Adipocyte (in vitro differentiated cells): ENCODE measurements around the gene GOLGA6A.

Experiments used
- DNase-seq: peaks from one replicate; pipeline ENCODE4 v3.0.0-alpha.2; 2015; ENCODE audit warnings: low read depth
- H3K27me3 ChIP-seq: replicated peaks from 2 replicates; pipeline ENCODE4 v1.7.0; 2013; ENCODE audit warnings: mild to moderate bottlenecking, low read length, moderate library complexity; ENCODE audit not compliant: control insufficient read depth, insufficient read depth
- H3K36me3 ChIP-seq: 2 replicates; pipeline ENCODE4 v1.7.0; 2013; ENCODE audit warnings: low read length, mild to moderate bottlenecking, moderate library complexity; ENCODE audit not compliant: control insufficient read depth, insufficient read depth, severe bottlenecking
- H3K4me1 ChIP-seq: 2 replicates; pipeline ENCODE4 v1.7.0; 2013; ENCODE audit warnings: mild to moderate bottlenecking, low read length, moderate library complexity; ENCODE audit not compliant: control insufficient read depth, insufficient read depth
- H3K4me3 ChIP-seq: 2 replicates; pipeline ENCODE4 v1.7.0; 2013; ENCODE audit warnings: mild to moderate bottlenecking, low read length, moderate library complexity
- H3K9ac ChIP-seq: 2 replicates; pipeline ENCODE4 v1.7.0; 2013; ENCODE audit warnings: mild to moderate bottlenecking, low read length, moderate library complexity
- H3K9me3 ChIP-seq: 2 replicates; pipeline ENCODE4 v1.7.0; 2013; ENCODE audit warnings: mild to moderate bottlenecking, low read length, moderate library complexity; ENCODE audit not compliant: control insufficient read depth

GOLGA6A gene

GRCh38 chr15:74040109-74040850 lies 42.1 kb downstream of the GOLGA6A start:
- Histone ChIP-seq H3K27me3 (no peaks in the 10 kb centered on the region), H3K36me3 (peaks cover 24% of the 10 kb centered on the region), H3K9me3 (no peaks in the 10 kb centered on the region), H3K4me3 (peak overlapping the region; percentile 37), H3K4me1 (peaks cover 49% of the 10 kb centered on the region), H3K9ac (peak overlapping the region; percentile 65)
- DNase-seq, result peak; percentile 77

GRCh38 chr15:74039656-74040010 lies 42.7 kb downstream of the GOLGA6A start:
- no peak for DNase-seq
- Histone ChIP-seq H3K9ac (peak overlapping the region; percentile 60), H3K4me1 (peaks cover 49% of the 10 kb centered on the region), H3K27me3 (no peaks in the 10 kb centered on the region), H3K4me3 (no peak overlapping the region), H3K9me3 (no peaks in the 10 kb centered on the region), H3K36me3 (peaks cover 31% of the 10 kb centered on the region)

GRCh38 chr15:74038707-74039655 lies 43.4 kb downstream of the GOLGA6A start:
- DNase-seq, result peak; percentile 18
- H3K36me3 ChIP-seq, result peaks cover 37% of the 10 kb centered on the region
- H3K9me3 ChIP-seq, result no peaks in the 10 kb centered on the region

GRCh38 chr15:74037171-74038117 lies 44.9 kb downstream of the GOLGA6A start:
- Histone ChIP-seq H3K4me3 (no peak overlapping the region), H3K4me1 (peaks cover 46% of the 10 kb centered on the region), H3K36me3 (peaks cover 48% of the 10 kb centered on the region), H3K9ac (peak overlapping the region; percentile 63), H3K9me3 (no peaks in the 10 kb centered on the region), H3K27me3 (no peaks in the 10 kb centered on the region)
- DNase-seq, result no peak

More at GRCh38 chr15:74038707-74039655, 43.4 kb downstream of the GOLGA6A start:
- H3K4me3 ChIP-seq, result no peak overlapping the region
- H3K4me1 ChIP-seq, result peaks cover 46% of the 10 kb centered on the region
- no peaks in the 10 kb centered on the region for H3K27me3 ChIP-seq
- peak overlapping the region; percentile 63 for H3K9ac ChIP-seq

- H3K9me3 ChIP-seq, result no peaks in the 10 kb centered on the region
- H3K36me3 ChIP-seq, result peaks cover 50% of the 10 kb centered on the region
- H3K4me1 ChIP-seq, result peaks cover 46% of the 10 kb centered on the region
- H3K9ac ChIP-seq, result peak overlapping the region; percentile 15
- DNase-seq, result peak; percentile 63
- no peaks in the 10 kb centered on the region for H3K27me3 ChIP-seq
- H3K4me3 ChIP-seq, result no peak overlapping the region
These were observed 45.8 kb downstream of the GOLGA6A start for GRCh38 chr15:74036271-74037170.

- Histone ChIP-seq H3K27me3 (no peaks in the 10 kb centered on the region), H3K9ac (no peak overlapping the region), H3K4me3 (no peak overlapping the region), H3K9me3 (no peaks in the 10 kb centered on the region), H3K4me1 (peaks cover 35% of the 10 kb centered on the region), H3K36me3 (peaks cover 50% of the 10 kb centered on the region)
- DNase-seq, result no peak
These were observed 47.0 kb downstream of the GOLGA6A start for GRCh38 chr15:74035121-74036017.

- H3K27me3 ChIP-seq, result no peaks in the 10 kb centered on the region
- no peak for DNase-seq
- H3K9me3 ChIP-seq, result no peaks in the 10 kb centered on the region
- H3K36me3 ChIP-seq, result peaks cover 58% of the 10 kb centered on the region
- H3K9ac ChIP-seq, result no peak overlapping the region
- no peak overlapping the region for H3K4me3 ChIP-seq
- H3K4me1 ChIP-seq, result peaks cover 24% of the 10 kb centered on the region
These were observed 48.1 kb downstream of the GOLGA6A start for GRCh38 chr15:74034206-74034755.

- Histone ChIP-seq H3K27me3 (no peaks in the 10 kb centered on the region), H3K36me3 (peaks cover 67% of the 10 kb centered on the region), H3K9me3 (no peaks in the 10 kb centered on the region), H3K4me3 (no peak overlapping the region), H3K9ac (no peak overlapping the region), H3K4me1 (peaks cover 11% of the 10 kb centered on the region)
- DNase-seq, result no peak
These were observed 49.5 kb downstream of the GOLGA6A start for GRCh38 chr15:74032606-74033561.
